ENCODE results near the gene ARNT2. TPM values are rescaled to one million over a fixed set of nuclear protein-coding genes. Genes with fewer than 3 reads are reported as not detected.

The ARNT2 gene
- total RNA-seq, 1 experiment from 2014 or later = 7.0 TPM

GRCh38 chr15:80404761-80405553 is 775 bp downstream of the ARNT2 start:
- Mint-ChIP-seq H3K4me1 (peaks cover 12% of the 10 kb centered on the region), H3K36me3 (no peaks in the 10 kb centered on the region), H3K4me3 (peak overlapping the region; percentile 76), H3K9me3 (no peaks in the 10 kb centered on the region), H3K27ac (no peak overlapping the region), H3K27me3 (ENCODE audit: low read depth) (peaks cover 58% of the 10 kb centered on the region)
- ChIA-PET CTCF (interaction anchor here (1.0 kb wide), 1 partner anchor 14 kb away, joined by 3 read pairs; no protein-coding TSS in a partner anchor), POLR2A (no interaction called here)
- 0 out of 2 replicates have a peak, but pooled peaks have one; percentile 20 for TF ChIP-seq HMGXB4 (CRISPR knock-in tag; IDR thresholded peaks at IDR 0.05)
- TF ChIP-seq ZBTB43 (CRISPR knock-in tag; IDR thresholded peaks at IDR 0.05) = no peak
- 0 out of 2 replicates have a peak, but pooled peaks have one; percentile 24 for TF ChIP-seq ARID4B (CRISPR knock-in tag; IDR thresholded peaks at IDR 0.05; ENCODE audit: borderline replicate concordance)
- TF ChIP-seq SOX15 (CRISPR knock-in tag; IDR thresholded peaks at IDR 0.05) = no peak
- DNase-seq (ENCODE audit: low spot score) = peak; percentile 57
- ATAC-seq = peak; percentile 56

- POLR2A ChIA-PET = no interaction called here
- Mint-ChIP-seq H3K4me1 (peaks cover 12% of the 10 kb centered on the region), H3K27ac (no peak overlapping the region), H3K9me3 (no peaks in the 10 kb centered on the region), H3K36me3 (no peaks in the 10 kb centered on the region), H3K27me3 (ENCODE audit: low read depth) (peaks cover 54% of the 10 kb centered on the region), H3K4me3 (peak overlapping the region; percentile 76)
- CTCF ChIA-PET = no interaction called here
- ATAC-seq (no peak), DNase-seq (ENCODE audit: low spot score) (no peak)
- TF ChIP-seq ERG (CRISPR knock-in tag; IDR thresholded peaks at IDR 0.05) = no peak
- TF ChIP-seq NR3C1 (CRISPR knock-in tag; conservative IDR thresholded peaks at IDR 0.05; ENCODE audit: low read depth) = no peak
- TF ChIP-seq EMX1 (CRISPR knock-in tag; IDR thresholded peaks at IDR 0.05) = no peak
- TF ChIP-seq, protein P1, sequence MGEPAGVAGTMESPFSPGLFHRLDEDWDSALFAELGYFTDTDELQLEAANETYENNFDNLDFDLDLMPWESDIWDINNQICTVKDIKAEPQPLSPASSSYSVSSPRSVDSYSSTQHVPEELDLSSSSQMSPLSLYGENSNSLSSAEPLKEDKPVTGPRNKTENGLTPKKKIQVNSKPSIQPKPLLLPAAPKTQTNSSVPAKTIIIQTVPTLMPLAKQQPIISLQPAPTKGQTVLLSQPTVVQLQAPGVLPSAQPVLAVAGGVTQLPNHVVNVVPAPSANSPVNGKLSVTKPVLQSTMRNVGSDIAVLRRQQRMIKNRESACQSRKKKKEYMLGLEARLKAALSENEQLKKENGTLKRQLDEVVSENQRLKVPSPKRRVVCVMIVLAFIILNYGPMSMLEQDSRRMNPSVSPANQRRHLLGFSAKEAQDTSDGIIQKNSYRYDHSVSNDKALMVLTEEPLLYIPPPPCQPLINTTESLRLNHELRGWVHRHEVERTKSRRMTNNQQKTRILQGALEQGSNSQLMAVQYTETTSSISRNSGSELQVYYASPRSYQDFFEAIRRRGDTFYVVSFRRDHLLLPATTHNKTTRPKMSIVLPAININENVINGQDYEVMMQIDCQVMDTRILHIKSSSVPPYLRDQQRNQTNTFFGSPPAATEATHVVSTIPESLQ (CRISPR knock-in tag; IDR thresholded peaks at IDR 0.05) = no peak
- no peak for TF ChIP-seq ETV6 (CRISPR knock-in tag; IDR thresholded peaks at IDR 0.05)
- no peak for TF ChIP-seq IRF2 (CRISPR knock-in tag; IDR thresholded peaks at IDR 0.05; ENCODE audit: borderline replicate concordance, low read depth)
- TF ChIP-seq ZNF232 (CRISPR knock-in tag; IDR thresholded peaks at IDR 0.05) = no peak
These were observed 1.3 kb downstream of the ARNT2 start for GRCh38 chr15:80405554-80405850.
